T-helper 2 cell treated with Interferon-gamma antibody and Interleukin-4, amounts not matched to agents 5 μg/mL and 100 μg/mL, for 36 hours (primary cell): ENCODE measurements around the gene MADD.
"Not testable (repeated sequence)": the region's sequence is repeated elsewhere in the genome, so short reads cannot be mapped to it uniquely, and the experiment has no call there.

Source experiments
- DNase-seq: peaks from one replicate; pipeline ENCODE4 v3.0.0; 2021; ENCODE audit warnings: low spot score
- H3K27ac Mint-ChIP-seq: one replicate; pipeline ENCODE4 v1.8.0; 2021; ENCODE audit warnings: mild to moderate bottlenecking, mixed read lengths
- H3K27me3 Mint-ChIP-seq: one replicate; pipeline ENCODE4 v1.8.0; 2021; ENCODE audit warnings: low read depth, mixed read lengths
- H3K36me3 Mint-ChIP-seq: one replicate; pipeline ENCODE4 v1.8.0; 2021; ENCODE audit warnings: low read depth, mixed read lengths
- H3K4me1 Mint-ChIP-seq: one replicate; pipeline ENCODE4 v1.8.0; 2021; ENCODE audit warnings: low read depth, mixed read lengths
- H3K4me3 Mint-ChIP-seq: one replicate; pipeline ENCODE4 v1.8.0; 2022; ENCODE audit warnings: mild to moderate bottlenecking, moderate library complexity, mixed read lengths
- H3K9me3 Mint-ChIP-seq: one replicate; pipeline ENCODE4 v1.8.0; 2021; ENCODE audit warnings: mixed read lengths

MADD gene

DNA sequence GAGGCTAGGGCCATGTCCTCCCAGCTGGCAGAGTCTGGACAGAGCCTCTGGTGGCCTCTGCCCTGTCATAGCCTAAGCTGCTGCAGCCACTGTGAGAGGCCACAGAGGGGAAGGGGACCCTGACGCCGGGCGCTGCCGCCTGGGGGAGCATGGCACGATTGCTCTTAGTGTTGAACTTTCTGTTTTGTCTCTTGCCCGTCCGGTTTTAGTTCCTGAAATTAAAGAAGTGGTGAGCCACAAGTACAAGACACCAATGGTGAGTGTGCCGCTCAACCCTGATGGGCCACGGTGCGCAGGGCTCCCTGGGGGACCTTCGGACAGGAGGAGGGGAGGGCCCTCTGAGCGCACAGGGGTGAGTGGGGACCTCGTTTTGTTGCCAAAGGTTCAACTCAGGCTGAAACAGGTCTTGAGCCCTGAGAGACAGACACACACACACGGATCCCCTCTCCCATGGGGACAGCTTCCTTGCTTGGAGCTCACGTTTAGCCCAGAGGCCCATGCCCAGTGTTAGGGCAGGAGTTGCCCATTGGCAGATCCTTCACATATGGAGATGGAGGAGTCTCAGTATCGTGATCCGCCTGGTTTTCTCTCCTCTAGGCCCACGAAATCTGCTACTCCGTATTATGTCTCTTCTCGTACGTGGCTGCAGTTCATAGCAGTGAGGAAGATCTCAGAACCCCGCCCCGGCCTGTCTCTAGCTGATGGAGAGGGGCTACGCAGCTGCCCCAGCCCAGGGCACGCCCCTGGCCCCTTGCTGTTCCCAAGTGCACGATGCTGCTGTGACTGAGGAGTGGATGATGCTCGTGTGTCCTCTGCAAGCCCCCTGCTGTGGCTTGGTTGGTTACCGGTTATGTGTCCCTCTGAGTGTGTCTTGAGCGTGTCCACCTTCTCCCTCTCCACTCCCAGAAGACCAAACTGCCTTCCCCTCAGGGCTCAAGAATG, 58.8 kb downstream of the MADD start:
- H3K27ac Mint-ChIP-seq, result peak overlapping the region; percentile 10

DNA sequence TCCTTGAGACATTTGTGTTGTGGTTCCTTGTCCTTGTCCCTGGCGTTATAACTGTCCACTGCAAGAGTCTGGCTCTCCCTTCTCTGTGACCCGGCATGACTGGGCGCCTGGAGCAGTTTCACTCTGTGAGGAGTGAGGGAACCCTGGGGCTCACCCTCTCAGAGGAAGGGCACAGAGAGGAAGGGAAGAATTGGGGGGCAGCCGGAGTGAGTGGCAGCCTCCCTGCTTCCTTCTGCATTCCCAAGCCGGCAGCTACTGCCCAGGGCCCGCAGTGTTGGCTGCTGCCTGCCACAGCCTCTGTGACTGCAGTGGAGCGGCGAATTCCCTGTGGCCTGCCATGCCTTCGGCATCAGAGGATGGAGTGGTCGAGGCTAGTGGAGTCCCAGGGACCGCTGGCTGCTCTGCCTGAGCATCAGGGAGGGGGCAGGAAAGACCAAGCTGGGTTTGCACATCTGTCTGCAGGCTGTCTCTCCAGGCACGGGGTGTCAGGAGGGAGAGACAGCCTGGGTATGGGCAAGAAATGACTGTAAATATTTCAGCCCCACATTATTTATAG, 59.6 kb downstream of the MADD start:
- H3K9me3 Mint-ChIP-seq, result no peaks in the 10 kb centered on the region
- no peak overlapping the region for H3K27ac Mint-ChIP-seq
- H3K4me3 Mint-ChIP-seq, result no peak overlapping the region
- H3K36me3 Mint-ChIP-seq, result peaks cover 34% of the 10 kb centered on the region
- no peaks in the 10 kb centered on the region for H3K4me1 Mint-ChIP-seq
- H3K27me3 Mint-ChIP-seq, result no peaks in the 10 kb centered on the region
- DNase-seq, result no peak

More for the DNA sequence above, 58.8 kb downstream of the MADD start:
- H3K36me3 Mint-ChIP-seq, result peaks cover 34% of the 10 kb centered on the region
- H3K27me3 Mint-ChIP-seq, result no peaks in the 10 kb centered on the region
- no peak overlapping the region for H3K4me3 Mint-ChIP-seq
- DNase-seq, result no peak
- no peaks in the 10 kb centered on the region for H3K4me1 Mint-ChIP-seq
- no peaks in the 10 kb centered on the region for H3K9me3 Mint-ChIP-seq

DNA sequence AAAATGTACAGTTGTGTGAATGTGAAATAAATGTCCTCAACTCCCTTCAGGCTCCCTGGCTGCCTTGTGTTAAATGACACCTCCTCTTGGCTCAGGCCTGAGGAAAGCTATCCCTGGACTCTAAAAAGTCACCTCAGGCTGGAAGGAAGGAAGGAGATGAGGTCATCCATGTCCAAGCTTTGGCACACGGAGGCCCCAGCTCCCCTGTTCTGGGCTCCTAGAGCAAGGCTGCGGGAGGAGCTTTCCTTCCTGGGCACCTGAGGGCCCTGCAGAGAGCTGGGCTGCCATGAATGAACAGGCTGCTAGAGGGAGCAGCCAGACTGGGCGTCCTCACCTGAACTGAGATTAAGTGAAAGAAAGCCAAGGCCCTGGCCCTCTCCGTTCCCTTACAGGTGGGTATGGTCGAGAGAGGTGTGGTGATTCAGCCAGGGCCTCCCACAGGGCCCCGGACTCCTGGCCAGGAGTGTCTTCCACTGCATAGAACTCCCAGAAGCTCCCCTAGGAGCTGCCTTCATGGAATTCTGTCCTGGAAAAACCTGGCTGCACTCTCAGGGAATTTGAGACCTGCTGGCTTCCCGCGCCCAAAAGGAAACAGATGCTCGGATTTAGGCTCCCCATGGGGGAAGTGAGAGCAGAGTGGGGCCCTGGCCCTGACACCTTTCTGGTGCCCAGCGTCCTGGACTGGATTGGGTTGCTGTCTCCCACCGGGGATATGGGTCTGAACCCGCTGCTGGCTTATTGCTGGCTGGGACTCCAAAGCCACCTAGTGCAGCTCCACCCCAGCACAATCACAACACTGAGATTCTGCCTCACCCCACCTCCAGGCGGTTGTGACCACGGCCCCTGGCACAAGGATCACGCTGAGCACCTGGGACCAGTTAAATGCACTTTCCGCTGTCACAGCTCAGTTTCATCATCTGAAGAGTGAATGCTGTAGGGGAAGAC, 60.3 kb downstream of the MADD start:
- H3K4me3 Mint-ChIP-seq, result no peak overlapping the region

DNA sequence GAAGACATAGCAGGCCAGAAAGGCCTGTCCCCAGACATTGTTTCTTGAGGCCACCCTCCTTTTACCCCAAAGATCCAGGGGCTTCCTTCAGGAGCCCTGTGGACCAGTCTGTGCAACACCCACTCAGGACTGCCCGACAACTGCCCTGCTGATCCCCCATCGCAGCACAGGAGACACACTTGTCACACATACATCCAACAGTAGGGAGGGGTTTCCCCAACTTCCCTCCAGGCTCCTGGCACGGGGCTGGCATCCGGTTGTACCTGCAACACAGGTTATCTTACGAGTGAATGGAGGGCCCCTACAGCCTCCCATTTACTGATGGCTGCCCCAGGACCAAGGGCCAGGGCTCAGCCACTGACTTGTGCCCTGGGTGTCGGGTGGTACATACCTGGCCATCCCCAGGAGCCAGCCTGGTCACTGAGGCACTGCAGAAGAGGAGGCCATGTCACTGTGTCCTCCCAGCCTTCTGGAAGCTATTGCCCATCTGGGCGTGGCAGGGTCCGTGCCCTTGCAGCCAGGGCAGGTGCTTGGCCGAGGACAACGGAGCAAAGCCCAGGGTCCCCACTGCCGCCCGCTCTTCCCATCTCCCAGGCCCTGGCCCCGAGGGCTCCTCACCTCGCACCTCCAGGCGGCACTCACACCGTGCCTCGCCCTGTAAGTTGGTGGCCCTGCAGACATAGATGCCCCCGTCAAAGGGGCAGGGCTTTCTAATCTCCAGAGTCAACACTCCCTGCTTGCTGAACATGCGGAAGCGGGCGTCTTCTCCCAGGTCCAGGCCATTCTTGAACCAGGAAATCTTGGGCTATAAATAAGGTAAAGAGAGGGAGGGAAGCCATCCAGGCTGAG, 61.7 kb downstream of the MADD start:
- no peaks in the 10 kb centered on the region for H3K27me3 Mint-ChIP-seq
- H3K27ac Mint-ChIP-seq, result no peak overlapping the region
- no peak for DNase-seq
- H3K4me1 Mint-ChIP-seq, result no peaks in the 10 kb centered on the region
- H3K9me3 Mint-ChIP-seq, result no peaks in the 10 kb centered on the region
- H3K36me3 Mint-ChIP-seq, result peaks cover 18% of the 10 kb centered on the region
- no peak overlapping the region for H3K4me3 Mint-ChIP-seq

More for the DNA sequence above, 60.3 kb downstream of the MADD start:
- peaks cover 29% of the 10 kb centered on the region for H3K36me3 Mint-ChIP-seq
- H3K9me3 Mint-ChIP-seq, result no peaks in the 10 kb centered on the region
- no peak overlapping the region for H3K27ac Mint-ChIP-seq
- no peaks in the 10 kb centered on the region for H3K4me1 Mint-ChIP-seq
- no peak for DNase-seq
- no peaks in the 10 kb centered on the region for H3K27me3 Mint-ChIP-seq

DNA sequence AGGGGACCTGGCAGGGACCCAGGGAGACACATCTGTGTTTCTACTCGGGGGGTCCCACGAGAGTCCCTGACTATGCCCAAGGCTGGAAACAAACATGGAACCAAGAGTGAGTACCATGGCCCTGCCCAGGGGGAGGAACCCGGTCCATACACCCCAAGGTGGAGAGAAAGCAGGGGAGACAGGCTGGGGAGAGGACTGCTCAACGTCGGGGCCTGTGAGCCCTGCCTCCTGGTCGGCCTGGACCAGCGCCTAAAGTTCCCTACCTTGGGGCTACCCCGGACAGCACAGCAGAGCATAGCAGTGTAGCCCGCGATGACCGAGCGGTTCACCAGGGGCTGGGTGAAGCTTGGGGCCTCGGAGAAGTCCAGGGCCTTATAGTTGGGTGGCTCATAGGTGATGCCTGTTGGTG, 62.4 kb downstream of the MADD start:
- Mint-ChIP-seq H3K36me3 (peaks cover 17% of the 10 kb centered on the region), H3K27ac (no peak overlapping the region), H3K4me3 (no peak overlapping the region), H3K4me1 (no peaks in the 10 kb centered on the region), H3K9me3 (no peaks in the 10 kb centered on the region), H3K27me3 (no peaks in the 10 kb centered on the region)
- no peak for DNase-seq

DNA sequence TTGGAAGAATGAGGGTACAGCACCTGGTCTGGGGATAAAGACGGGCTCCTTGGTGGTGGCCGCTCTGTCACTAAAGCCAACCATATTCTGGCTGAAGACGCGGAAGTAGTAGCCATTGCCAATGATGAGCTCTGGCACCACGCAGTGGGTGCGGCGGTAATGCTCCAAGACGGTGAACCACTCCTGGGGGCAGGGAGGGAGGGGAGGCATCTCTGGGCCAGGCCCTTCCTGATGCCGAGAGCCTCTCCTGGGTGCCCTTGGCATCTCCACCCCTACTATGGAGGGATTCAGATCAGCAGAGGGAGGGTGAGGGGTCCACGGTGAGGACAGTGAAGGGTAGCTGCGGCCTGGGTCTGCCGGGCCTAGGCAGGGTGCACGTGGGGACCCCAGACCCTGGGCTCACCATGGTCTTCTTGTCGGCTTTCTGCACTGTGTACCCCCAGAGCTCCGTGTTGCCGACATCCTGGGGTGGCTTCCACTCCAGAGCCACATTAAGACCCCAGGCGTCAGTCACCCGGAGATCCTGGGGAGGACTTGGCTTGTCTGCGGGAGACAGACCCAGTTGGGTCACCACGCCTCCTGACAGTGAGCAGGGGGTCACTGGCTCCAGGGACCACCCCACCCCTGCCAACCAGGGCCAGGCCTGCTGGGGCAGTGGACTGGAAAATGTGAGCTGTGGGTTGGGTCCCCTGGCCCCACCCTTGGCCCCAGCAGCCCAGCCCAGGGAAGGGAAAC, 63.0 kb downstream of the MADD start:
- H3K36me3 Mint-ChIP-seq, result peaks cover 13% of the 10 kb centered on the region
- DNase-seq, result no peak
- no peaks in the 10 kb centered on the region for H3K9me3 Mint-ChIP-seq
- no peaks in the 10 kb centered on the region for H3K4me1 Mint-ChIP-seq
- H3K4me3 Mint-ChIP-seq, result no peak overlapping the region
- no peaks in the 10 kb centered on the region for H3K27me3 Mint-ChIP-seq
- no peak overlapping the region for H3K27ac Mint-ChIP-seq

DNA sequence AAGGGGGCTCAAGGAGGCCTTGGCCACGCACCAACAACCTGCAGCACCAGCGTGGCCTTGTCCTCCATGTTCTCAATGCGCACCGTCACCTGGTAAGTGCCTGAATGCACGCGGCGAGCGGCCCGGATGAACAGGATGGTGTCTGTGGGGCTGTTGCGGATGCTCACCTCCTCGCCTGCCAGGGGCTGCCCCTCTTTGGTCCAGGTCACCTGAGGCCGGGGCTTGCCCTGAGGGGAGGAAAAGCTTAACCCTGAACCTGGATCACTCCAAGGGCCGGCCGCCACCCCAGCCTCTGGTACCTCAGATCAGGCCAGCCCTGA, 63.6 kb downstream of the MADD start:
- no peak for DNase-seq
- peaks cover 9% of the 10 kb centered on the region for H3K36me3 Mint-ChIP-seq
- no peak overlapping the region for H3K4me3 Mint-ChIP-seq
- H3K9me3 Mint-ChIP-seq, result no peaks in the 10 kb centered on the region
- H3K4me1 Mint-ChIP-seq, result no peaks in the 10 kb centered on the region
- no peaks in the 10 kb centered on the region for H3K27me3 Mint-ChIP-seq
- H3K27ac Mint-ChIP-seq, result no peak overlapping the region

DNA sequence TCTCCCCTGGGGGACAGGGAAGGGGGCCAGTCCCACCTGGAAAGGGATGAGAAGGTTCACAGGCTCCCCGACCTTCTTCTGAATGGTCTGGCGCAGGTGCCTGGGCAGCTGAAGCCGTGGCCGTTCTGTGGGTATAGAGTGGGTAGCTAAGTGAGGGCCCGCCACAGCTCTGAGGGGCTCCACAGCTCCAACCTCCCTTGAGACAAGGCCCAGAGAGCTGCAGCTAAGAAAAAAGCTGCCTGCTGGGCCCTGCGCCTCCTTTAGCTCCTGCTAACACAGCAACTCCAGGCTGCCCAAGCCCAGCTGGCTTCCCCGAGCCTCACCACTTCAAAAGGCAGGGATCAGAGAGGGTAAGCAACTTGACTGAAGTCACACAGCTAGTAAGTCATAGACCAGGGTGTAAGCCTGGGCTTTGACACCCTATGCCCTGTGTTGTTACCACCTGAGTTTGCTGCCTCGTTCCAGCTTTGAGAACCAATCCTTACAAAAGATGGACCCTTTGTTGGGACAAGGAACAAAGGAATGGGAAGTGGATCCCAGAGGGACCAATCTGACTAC, 64.0 kb downstream of the MADD start:
- peaks cover 4% of the 10 kb centered on the region for H3K36me3 Mint-ChIP-seq
- DNase-seq, result no peak
- H3K4me1 Mint-ChIP-seq, result no peaks in the 10 kb centered on the region
- H3K27me3 Mint-ChIP-seq, result no peaks in the 10 kb centered on the region
- no peak overlapping the region for H3K4me3 Mint-ChIP-seq
- H3K9me3 Mint-ChIP-seq, result no peaks in the 10 kb centered on the region
- H3K27ac Mint-ChIP-seq, result no peak overlapping the region

DNA sequence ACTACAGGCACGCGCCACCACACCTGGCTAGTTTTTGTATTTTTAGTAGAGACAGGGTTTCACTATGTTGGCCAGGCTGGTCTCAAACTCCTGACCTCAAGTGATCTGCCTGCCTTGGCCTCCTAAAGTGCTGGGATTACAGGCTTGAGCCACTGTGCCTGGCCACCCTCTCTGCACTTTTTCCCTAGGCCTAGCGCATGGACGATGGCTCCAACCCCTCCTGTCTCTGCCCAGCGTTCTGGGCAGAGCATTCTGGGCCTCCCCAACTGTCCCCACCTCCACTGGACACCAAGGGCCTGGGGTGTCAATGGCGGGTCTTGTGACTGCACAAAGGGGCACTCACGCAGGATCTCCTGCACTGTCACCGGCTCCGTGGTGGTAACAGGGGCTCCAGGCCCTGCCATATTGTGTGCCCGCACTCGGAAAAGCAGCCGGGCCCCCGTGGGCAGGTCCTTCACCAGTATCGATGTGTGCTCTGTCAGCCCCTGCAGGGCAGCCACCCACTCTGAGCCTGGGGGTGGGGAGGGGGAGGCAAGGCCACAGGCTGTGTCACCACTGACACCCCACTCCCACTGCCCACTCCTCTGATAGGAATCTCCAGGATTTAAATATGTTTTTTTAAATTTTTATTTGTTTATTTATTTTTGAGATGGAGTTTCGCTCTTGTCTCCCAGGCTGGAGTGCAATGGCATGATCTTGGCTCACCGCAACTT, 64.9 kb downstream of the MADD start:
- not testable (repeated sequence) for H3K36me3 Mint-ChIP-seq, DNase-seq, H3K27me3 Mint-ChIP-seq, H3K4me1 Mint-ChIP-seq, H3K9me3 Mint-ChIP-seq, H3K27ac Mint-ChIP-seq, H3K4me3 Mint-ChIP-seq

DNA sequence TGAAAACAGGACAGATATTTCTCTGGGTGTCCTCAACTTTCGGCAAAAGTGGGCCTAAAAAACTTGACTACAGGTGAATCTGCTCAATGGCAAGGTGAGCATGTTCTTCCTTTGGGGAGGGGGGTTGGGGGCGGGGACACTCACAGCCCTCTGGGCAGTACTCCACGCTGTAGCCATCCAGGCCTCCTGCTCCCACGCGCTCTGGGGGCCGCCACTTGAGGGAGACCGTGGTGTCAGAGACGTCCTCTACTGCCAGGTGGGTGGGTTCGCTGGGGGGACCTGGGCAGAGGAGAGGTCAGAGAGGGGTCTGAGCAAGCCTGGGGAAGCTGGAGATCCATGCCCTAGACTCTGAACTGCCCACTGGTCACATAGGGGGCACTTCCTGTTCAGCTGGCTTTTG, 65.8 kb downstream of the MADD start:
- DNase-seq, result no peak

DNA sequence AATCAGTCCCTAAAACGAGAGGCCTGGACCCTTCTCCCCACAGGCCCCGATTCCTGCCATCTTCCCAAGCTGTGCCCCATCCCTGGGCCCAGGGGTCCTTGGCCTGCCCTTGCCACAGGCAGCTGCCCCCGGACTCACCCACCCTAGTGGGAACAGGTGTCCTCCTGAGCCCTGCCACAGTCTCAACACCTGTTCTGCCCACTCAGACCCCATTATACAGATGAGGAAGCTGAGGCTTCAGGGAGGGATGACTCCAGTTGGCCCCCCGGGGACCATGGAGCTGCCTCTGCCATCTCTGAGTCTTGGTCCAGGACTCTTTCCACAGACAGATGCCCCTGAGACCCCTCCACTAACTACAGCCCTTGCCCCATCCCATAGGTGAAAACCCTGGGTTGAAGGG, 66.7 kb downstream of the MADD start:
- Mint-ChIP-seq H3K27ac (no peak overlapping the region), H3K4me1 (no peaks in the 10 kb centered on the region), H3K36me3 (no peaks in the 10 kb centered on the region), H3K4me3 (no peak overlapping the region), H3K27me3 (no peaks in the 10 kb centered on the region), H3K9me3 (no peaks in the 10 kb centered on the region)
- no peak for DNase-seq

More for the DNA sequence above, 65.8 kb downstream of the MADD start:
- Mint-ChIP-seq H3K9me3 (no peaks in the 10 kb centered on the region), H3K4me1 (no peaks in the 10 kb centered on the region), H3K36me3 (no peaks in the 10 kb centered on the region), H3K4me3 (no peak overlapping the region), H3K27me3 (no peaks in the 10 kb centered on the region), H3K27ac (no peak overlapping the region)

DNA sequence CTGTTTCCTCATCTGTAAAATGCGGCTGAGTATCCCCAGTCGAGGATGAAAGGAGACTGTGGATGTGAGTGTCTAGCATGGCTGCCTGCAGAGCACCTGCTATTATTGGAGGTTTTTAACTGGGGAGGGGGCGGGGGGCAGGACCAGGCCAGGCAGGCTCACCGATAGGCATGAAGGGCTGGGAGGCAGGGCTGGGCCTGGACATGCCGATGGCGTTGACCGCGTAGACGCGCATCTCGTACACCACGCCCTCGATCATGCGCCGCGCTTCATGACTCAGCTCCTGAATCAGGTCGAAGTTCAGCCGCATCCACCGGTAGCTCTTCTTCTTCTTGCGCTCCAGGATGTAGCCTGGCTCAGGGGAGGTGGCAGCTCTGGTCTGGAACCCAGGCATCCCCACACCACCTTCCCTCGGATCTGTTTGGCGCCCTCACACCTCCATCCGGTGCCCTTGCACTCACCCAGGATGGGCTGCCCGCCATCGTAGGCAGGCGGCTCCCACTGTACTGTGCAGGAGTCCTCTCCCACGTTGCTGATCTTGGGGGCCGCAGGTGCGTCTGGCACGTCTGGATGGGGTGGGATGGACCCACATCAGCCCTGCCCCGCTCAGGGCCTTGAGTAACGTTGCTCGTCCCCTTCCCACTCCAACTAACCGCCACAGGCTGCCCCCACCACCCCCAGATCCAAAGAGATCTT, 67.4 kb downstream of the MADD start:
- H3K9me3 Mint-ChIP-seq, result no peaks in the 10 kb centered on the region
- no peak overlapping the region for H3K27ac Mint-ChIP-seq

More for the DNA sequence above, 67.4 kb downstream of the MADD start:
- no peak overlapping the region for H3K4me3 Mint-ChIP-seq
- no peak for DNase-seq
- no peaks in the 10 kb centered on the region for H3K36me3 Mint-ChIP-seq
- no peaks in the 10 kb centered on the region for H3K27me3 Mint-ChIP-seq
- no peaks in the 10 kb centered on the region for H3K4me1 Mint-ChIP-seq
